ENCODE measurements around the gene CACNA1C.
A peak's percentile ranks its signal among the peaks of the same experiment; 100 is the strongest.

The CACNA1C gene

GRCh38 chr12:2289525-2289924 is 236.7 kb downstream of the CACNA1C start:
- DNase-seq (ENCODE audit: insufficient read length, low spot score) (no peak), FAIRE-seq (no peak)
- TF ChIP-seq CTCF (IDR thresholded peaks at IDR 0.05; ENCODE audit: insufficient read depth, missing control alignments): no peak

DNA sequence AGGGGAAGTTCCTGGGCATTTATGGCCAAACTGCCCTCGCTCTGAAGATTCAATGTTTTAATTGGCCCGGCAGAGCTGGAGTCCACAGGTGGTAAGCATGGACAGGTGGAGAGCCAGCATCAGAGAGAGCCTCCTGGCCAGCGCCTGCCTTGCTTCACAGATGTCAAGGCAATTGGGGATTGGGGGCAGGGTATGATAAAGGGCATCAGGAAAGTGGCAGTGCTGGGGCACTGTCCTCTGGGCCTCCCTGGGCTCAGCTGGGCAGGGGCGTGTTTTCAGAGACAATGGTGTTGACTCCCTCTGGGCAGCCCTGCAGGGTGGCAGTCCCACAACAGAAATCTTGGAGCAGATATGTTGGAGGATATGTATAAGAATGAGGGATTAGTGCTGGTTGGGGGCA is 237.3 kb downstream of the CACNA1C start:
- FAIRE-seq (no peak), DNase-seq (ENCODE audit: insufficient read length, low spot score) (no peak)
- TF ChIP-seq CTCF (IDR thresholded peaks at IDR 0.05; ENCODE audit: insufficient read depth, missing control alignments): no peak

DNA sequence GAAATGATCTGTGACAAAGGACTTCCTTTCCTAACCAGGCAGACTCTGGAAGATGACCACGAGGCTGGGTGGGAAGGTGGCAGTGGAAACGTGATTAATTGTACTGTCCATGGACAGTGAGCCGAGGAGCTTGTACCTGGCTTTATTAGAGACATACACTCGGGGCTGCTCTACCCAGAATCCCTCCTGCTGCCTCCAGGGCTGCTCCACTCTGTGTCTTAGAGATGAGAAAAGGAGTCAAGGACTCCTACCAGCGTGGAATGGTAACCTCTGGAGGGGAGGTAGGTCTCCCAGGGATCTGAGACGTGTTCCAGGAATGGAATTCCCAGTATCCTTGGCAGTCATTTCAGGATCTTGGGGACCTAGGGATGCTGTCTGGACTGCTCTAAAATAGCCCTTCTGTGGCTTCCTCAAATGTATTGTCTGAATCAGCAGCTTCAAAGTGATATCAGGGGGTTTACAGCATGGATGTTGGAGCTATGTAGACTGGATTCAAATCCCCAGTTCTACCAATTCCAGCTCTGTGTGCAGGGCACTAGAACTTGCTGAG is 237.8 kb downstream of the CACNA1C start:
- DNase-seq (ENCODE audit: insufficient read length, low spot score): no peak
- no peak for FAIRE-seq
- no peak for TF ChIP-seq CTCF (IDR thresholded peaks at IDR 0.05; ENCODE audit: insufficient read depth, missing control alignments)

- DNase-seq (ENCODE audit: insufficient read length, low spot score) (peak; percentile 59), FAIRE-seq (peak; percentile 16)
- TF ChIP-seq CTCF (IDR thresholded peaks at IDR 0.05; ENCODE audit: insufficient read depth, missing control alignments): peak; percentile 53
Observed at GRCh38 chr12:2291182-2291832, 238.5 kb downstream of the CACNA1C start.

DNA sequence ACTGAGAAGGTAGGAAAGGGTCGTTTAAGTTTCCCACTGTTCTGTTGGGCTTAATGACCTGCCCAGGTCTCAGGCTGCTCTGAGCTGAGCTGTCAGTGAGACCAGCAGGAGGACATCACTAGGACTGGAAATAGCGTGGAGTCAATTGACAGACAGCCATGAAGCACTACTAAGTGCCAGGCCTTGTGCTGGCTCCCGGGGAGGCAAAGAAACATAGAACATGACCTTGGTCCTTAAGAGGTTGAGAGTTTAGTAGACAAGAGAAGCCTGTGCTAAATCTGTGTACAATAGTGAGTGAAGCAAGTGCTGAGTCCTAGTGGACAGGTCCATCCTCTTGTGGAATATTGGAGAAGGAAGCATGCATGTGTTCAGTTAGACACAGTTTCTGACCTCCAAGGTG is 239.2 kb downstream of the CACNA1C start:
- FAIRE-seq: no peak
- no peak for DNase-seq (ENCODE audit: insufficient read length, low spot score)
- TF ChIP-seq CTCF (IDR thresholded peaks at IDR 0.05; ENCODE audit: insufficient read depth, missing control alignments): no peak

DNA sequence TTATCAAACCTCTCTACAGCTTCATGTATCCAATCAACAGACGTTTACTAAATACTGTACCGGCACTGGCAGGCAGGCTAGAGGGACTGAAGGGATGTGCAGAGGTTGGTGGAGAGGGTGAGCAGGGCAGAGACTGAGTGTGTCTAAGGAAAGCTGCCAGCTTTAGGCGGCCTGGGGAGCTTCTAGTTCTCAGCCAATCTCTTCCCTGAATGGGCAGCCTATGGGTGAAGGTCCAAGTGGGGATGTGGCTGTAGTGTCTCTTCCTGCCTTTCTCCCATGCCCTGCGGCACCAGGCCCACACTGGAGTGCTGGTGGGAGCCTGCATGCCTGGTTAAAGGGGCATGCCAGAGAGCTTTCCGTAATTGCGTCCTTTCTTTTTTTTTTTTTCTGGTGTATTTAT is 239.8 kb downstream of the CACNA1C start:
- TF ChIP-seq CTCF (IDR thresholded peaks at IDR 0.05; ENCODE audit: insufficient read depth, missing control alignments): no peak
- no peak for DNase-seq (ENCODE audit: insufficient read length, low spot score)
- FAIRE-seq: no peak

- DNase-seq (ENCODE audit: insufficient read length, low spot score) (no peak), FAIRE-seq (no peak)
- no peak for TF ChIP-seq CTCF (IDR thresholded peaks at IDR 0.05; ENCODE audit: insufficient read depth, missing control alignments)
Observed at GRCh38 chr12:2294651-2295475, 242.1 kb downstream of the CACNA1C start.

Data from D721Med (cell line).